Breast epithelium (tissue), 4 donors: ENCODE results near the gene GAB4. TPM values are rescaled to one million over a fixed set of nuclear protein-coding genes. Genes with fewer than 3 reads are reported as not detected.

ENCODE experiments used
- DNase-seq, 2 donors: peaks; one replicate each; pipeline ENCODE4 v3.0.0-alpha.2; 2019; ENCODE audit warnings: low spot score in 2 of 2
- H3K27ac ChIP-seq, 2 donors: fragments of 200-600 bp; sonication (generic) in 1 of 2; one replicate each; pipeline ENCODE4 v1.5.1; 2016 to 2019; ENCODE audit warnings: mild to moderate bottlenecking in 1 of 2
- H3K27me3 ChIP-seq, 2 donors: fragments of 200-600 bp; sonication (generic) in 1 of 2; one replicate each; pipeline versions ENCODE4 v1.5.1 to v1.6.0; 2017 to 2019; ENCODE audit warnings: control low read depth in 1 of 2, mild to moderate bottlenecking in 1 of 2
- H3K36me3 ChIP-seq: fragments of 200-600 bp; one replicate; pipeline ENCODE4 v1.5.1; 2019
- H3K4me1 ChIP-seq, 2 donors: fragments of 200-600 bp; sonication (generic); one replicate each; pipeline ENCODE4 v1.5.1; 2016 to 2019; ENCODE audit warnings: control low read depth in 1 of 2
- H3K4me3 ChIP-seq, 3 donors: fragments of 200-600 bp; sonication (generic); 1 replicate in 2 of 3; 2 replicates in 1 of 3; pipeline ENCODE4 v1.5.1; 2016 to 2019; ENCODE audit warnings: mild to moderate bottlenecking in 3 of 3, moderate library complexity in 2 of 3
- H3K9me3 ChIP-seq, 2 donors: fragments of 200-600 bp; sonication (generic) in 1 of 2; one replicate each; pipeline ENCODE4 v1.5.1; 2016 to 2019; ENCODE audit warnings: control low read depth in 1 of 2
- POLR2A ChIP-seq: fragments of 450-650 bp; IDR thresholded peaks from one replicate; pipeline ENCODE4 v1.6.1; 2016; ENCODE audit warnings: antibody characterized with exemption, mild to moderate bottlenecking, moderate library complexity
- POLR2AphosphoS5 ChIP-seq, 3 donors: sonication (generic); formaldehyde crosslinking; IDR thresholded peaks; one replicate each; pipeline ENCODE4 v1.6.1; 2017; ENCODE audit warnings: antibody characterized with exemption in 3 of 3
- intact Hi-C: fragments of 100-400 bp; cut with DNase I; formaldehyde crosslinking; loops from one replicate; pipeline ENCODE4 v1.15.1; 2023; ENCODE audit warnings: low total_unique reads
- total RNA-seq, 3 donors: library from RNA; depleted of rRNA; stranded (reverse); fragments of >200 nt; gene quantifications; one replicate each; pipeline ENCODE4 v1.1.0, GENCODE V29; 2016
- TF ChIP-seq, protein P1 (sequence below), 3 donors: fragments of 450-650 bp; IDR thresholded peaks; one replicate each; pipeline ENCODE4 v1.5.1; 2016 to 2017; ENCODE audit warnings: antibody characterized with exemption in 3 of 3, mild to moderate bottlenecking in 3 of 3, moderate library complexity in 3 of 3

GAB4 gene
- total RNA-seq, 3 donors from 2014 or later, result not detected

DNA sequence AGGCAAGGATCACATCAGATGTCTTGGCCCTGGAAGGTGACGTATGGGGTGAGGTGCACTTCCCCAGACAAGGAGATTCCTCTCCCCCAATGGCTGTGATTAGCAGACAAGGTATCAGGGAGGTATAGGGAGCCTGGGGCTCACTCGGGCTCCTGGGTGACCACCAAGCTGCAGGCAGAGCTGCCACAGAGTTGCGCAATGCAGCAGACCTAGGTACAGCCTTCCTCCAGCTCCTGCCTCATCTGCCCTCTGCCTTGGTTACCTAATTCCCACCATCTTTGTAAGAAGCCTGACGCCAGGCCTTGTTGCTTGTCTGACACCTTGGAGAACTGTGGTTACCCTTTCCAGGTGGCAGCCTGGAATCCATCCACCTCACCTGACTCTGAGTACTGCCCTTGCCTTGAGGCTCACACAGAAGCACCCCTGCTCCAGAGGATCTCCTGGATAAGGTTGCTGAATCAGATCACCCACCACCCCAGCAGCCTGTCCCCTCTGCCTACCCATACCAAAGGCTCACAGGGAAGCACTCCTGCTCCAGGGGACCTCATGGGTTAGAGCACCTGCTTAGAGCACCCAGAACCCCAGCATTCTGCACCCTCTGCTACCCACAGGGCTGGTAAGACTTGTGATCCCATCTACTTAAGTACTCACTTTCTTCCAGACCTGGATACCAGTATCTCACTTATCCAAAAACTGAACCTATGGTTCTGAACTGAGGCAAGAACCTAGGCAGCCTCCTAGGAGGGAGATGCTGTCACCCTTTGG is 40.4 kb downstream of the GAB4 start:
- DNase-seq, result no peak
- Histone ChIP-seq H3K9me3 (no peaks in the 10 kb centered on the region), H3K36me3 (no peaks in the 10 kb centered on the region), H3K4me1 (no peaks in the 10 kb centered on the region), H3K27me3 (peaks cover 0 to 4% of the 10 kb centered on the region in 2 donors), H3K27ac (no peak overlapping the region), H3K4me3 (no peak overlapping the region)
- intact Hi-C loops, result no loop called here
- TF ChIP-seq, protein P1, sequence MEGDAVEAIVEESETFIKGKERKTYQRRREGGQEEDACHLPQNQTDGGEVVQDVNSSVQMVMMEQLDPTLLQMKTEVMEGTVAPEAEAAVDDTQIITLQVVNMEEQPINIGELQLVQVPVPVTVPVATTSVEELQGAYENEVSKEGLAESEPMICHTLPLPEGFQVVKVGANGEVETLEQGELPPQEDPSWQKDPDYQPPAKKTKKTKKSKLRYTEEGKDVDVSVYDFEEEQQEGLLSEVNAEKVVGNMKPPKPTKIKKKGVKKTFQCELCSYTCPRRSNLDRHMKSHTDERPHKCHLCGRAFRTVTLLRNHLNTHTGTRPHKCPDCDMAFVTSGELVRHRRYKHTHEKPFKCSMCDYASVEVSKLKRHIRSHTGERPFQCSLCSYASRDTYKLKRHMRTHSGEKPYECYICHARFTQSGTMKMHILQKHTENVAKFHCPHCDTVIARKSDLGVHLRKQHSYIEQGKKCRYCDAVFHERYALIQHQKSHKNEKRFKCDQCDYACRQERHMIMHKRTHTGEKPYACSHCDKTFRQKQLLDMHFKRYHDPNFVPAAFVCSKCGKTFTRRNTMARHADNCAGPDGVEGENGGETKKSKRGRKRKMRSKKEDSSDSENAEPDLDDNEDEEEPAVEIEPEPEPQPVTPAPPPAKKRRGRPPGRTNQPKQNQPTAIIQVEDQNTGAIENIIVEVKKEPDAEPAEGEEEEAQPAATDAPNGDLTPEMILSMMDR (IDR thresholded peaks at IDR 0.05), result no peak
- TF ChIP-seq POLR2AphosphoS5 (IDR thresholded peaks at IDR 0.05), result no peak
- no peak for TF ChIP-seq POLR2A

DNA sequence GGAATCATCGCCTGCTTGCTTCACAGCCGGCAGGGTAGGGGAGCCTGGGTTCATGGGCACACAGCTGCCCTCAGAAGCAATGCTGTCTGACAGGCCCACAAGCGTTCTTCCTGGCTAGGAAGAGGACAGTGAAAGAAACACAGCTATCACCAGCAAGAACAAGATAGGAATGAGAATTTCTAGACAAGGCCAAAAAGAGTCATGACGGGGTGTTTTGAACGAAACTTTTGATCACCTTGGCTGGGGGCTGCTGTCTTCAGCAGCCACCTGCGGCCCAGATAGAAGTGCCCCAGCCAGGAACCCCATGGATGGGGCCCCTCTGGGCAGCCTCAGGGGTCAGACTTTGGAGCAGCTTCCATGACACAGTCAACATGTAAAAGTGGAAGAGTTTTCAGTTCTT is 41.8 kb downstream of the GAB4 start:
- no peaks in the 10 kb centered on the region for H3K4me1 ChIP-seq
- H3K36me3 ChIP-seq, result no peaks in the 10 kb centered on the region
- H3K27me3 ChIP-seq, result peaks cover 0 to 4% of the 10 kb centered on the region in 2 donors
- no peak overlapping the region for H3K27ac ChIP-seq
- H3K9me3 ChIP-seq, result no peaks in the 10 kb centered on the region
- intact Hi-C loops, result no loop called here
- DNase-seq, result no peak
- no peak overlapping the region for H3K4me3 ChIP-seq
- TF ChIP-seq, protein P1 (IDR thresholded peaks at IDR 0.05), result no peak
- no peak for TF ChIP-seq POLR2AphosphoS5 (IDR thresholded peaks at IDR 0.05)
- no peak for TF ChIP-seq POLR2A

DNA sequence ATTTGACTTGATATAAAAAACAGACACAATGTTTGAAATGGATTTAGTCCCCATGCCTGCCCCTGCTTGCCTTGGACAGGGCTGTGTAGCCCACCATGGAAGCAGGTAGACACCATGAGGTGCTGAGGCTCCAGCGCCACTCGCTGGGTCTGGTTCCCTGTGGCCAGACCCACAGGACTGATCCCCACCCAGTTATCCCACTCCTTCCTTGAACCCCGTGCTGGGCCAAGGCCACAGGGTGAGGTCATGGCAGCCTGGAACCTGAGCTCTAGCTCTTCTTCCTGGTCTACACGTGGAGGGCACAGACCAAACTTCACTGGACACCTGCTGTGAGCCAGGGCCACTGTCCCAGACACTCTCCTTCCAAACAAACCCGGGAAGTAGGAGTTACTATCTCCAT is 42.5 kb downstream of the GAB4 start:
- H3K4me1 ChIP-seq, result no peaks in the 10 kb centered on the region
- peaks cover 0 to 4% of the 10 kb centered on the region in 2 donors for H3K27me3 ChIP-seq
- no peak for DNase-seq
- H3K27ac ChIP-seq, result no peak overlapping the region
- intact Hi-C loops, result no loop called here
- no peaks in the 10 kb centered on the region for H3K36me3 ChIP-seq
- H3K4me3 ChIP-seq, result no peak overlapping the region
- no peak for TF ChIP-seq POLR2AphosphoS5 (IDR thresholded peaks at IDR 0.05)
- TF ChIP-seq, protein P1 (IDR thresholded peaks at IDR 0.05), result no peak
- TF ChIP-seq POLR2A, result no peak
- no peaks in the 10 kb centered on the region for H3K9me3 ChIP-seq

DNA sequence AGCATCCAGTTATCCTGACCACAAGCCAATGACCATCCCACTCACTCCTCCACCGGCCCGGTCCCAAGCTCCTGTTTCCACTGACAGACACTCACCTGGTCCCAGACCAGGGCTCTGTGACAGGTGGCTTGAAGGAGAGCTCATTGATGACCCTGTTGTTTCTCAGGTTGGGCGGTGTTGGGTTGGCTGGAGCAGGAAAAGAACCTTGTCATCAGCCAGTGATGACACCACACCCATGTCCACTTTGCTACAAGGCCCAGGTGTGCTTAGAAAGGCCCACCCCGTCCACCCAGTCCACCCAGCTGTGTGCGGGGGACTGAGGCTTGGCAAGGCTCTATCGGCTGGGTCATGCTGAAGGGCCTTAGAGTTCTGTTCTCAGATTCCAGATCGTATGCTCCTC is 42.9 kb downstream of the GAB4 start:
- H3K4me1 ChIP-seq, result no peaks in the 10 kb centered on the region
- intact Hi-C loops, result no loop called here
- H3K4me3 ChIP-seq, result no peak overlapping the region
- H3K36me3 ChIP-seq, result no peaks in the 10 kb centered on the region
- H3K9me3 ChIP-seq, result no peaks in the 10 kb centered on the region
- DNase-seq, result no peak
- TF ChIP-seq POLR2AphosphoS5 (IDR thresholded peaks at IDR 0.05) (no peak), POLR2A (no peak)
- TF ChIP-seq, protein P1 (IDR thresholded peaks at IDR 0.05), result no peak
- H3K27me3 ChIP-seq, result peaks cover 0 to 4% of the 10 kb centered on the region in 2 donors
- H3K27ac ChIP-seq, result no peak overlapping the region

DNA sequence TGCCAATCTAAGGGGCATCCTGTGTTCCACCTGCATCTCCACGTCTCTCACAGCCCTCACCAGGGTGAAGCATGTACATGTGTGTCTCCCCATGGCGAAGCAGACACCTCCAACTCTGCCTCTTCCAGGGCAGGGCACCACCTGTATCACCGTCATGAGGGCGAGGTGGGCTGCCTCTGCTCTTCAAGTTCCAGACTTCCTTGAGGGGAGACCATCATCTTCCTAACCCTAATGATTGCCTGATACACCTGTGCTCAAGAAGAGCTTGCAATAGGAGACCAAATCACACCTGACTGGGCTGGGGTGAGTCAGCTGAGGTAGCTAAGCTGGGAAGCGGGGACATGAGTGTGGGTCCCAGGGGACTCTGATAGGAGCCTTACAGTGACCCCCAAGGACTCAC is 43.7 kb downstream of the GAB4 start:
- Histone ChIP-seq H3K27me3 (peaks cover 0 to 4% of the 10 kb centered on the region in 2 donors), H3K4me3 (no peak overlapping the region), H3K4me1 (no peaks in the 10 kb centered on the region), H3K36me3 (no peaks in the 10 kb centered on the region), H3K9me3 (no peaks in the 10 kb centered on the region), H3K27ac (no peak overlapping the region)
- intact Hi-C loops, result no loop called here
- TF ChIP-seq POLR2A, result no peak
- TF ChIP-seq, protein P1 (IDR thresholded peaks at IDR 0.05), result no peak
- TF ChIP-seq POLR2AphosphoS5 (IDR thresholded peaks at IDR 0.05), result no peak
- no peak for DNase-seq
